Measurements from ENCODE around the gene PDP2.

Gene PDP2

DNA sequence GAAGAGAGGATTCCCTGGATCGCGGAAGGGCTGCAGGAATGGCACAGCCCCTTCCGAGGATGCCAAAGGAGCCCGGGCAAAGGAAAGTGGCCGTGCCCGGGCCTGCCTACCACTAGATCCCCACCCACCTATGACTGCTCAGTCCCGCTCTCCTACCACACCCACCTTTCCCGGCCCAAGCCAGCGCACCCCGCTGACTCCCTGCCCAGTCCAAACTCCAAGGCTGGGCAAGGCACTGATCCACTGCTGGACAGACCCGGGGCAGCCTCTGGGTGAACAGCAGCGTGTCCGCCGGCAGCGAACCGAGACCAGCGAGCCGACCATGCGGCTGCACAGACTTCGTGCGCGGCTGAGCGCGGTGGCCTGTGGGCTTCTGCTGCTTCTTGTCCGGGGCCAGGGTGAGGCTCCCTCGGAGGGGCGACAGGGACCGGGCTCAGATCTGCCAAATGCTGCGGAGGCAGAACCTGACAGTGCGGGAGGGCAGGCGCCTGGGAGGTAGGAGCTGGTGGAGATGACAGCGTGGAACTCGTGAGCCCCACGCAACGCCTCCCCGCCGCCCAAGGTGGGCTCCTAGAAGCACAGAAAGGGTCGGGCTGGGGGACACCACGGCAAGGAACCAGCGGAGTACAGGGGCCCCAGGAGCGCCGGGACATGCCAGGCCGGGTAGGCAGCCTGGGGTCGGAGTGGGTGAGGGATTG, 55.1 kb downstream of the PDP2 start, which contains the start of gene CES2:
TSS of gene CES2 (plus strand) at position 203 of the 698 bp plus-strand sequence. CDS start at position 323, 120 bp downstream.
- DNase-seq (ENCODE audit: low read depth in 2 of 2): no peak

DNA sequence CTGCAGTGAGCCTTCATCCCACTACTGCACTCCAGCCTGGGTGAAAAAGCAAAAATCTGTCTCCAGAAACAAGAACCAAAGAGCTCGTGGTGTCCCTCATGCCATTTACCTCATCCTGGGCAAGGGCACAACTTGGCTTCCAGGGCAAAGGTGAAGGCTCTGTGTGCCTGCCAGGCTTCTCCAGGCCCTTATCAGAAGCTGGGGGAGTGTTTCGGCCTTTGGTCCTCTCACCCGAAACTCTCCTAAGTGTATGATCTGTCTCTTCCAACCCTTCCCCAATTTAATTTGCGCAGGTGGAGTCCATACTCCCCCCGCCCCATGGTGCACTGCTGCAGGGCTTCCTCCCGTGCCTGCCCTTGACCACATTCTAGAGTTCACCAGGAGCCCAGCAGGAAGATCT, 56.1 kb downstream of the PDP2 start:
- DNase-seq (ENCODE audit: low read depth in 2 of 2): no peak

DNA sequence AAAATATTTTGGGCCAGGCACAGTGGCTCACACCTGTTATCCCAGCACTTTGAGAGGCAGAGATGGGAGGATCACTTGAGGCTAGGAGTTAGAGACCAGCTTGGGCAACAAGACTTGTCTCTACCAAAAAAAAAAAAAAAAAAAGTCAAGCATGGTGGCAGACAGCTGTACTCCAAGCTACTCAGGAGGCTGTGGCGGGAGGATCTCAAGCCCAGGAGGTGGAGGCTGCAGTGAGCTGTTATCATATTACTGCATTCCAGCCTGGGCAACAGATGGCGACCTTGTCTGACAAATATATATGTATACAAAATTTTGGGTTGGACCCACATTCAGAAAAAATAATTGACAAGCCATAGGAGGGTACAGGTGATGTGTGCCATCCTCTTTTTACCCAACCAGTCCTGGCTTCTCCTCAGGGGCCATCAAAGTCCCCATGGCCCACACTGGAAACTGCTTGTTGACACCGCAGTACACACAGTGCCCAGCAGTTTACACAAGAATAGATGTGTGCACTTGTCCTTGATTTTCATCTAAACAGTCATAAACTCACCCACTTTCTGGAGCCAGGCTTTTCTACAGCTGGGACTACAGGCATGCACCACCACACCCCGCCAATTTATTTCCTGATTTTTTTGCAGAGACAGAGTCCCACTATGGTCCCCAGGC, 56.7 kb downstream of the PDP2 start:
- no peak for DNase-seq (ENCODE audit: low read depth in 2 of 2)

DNA sequence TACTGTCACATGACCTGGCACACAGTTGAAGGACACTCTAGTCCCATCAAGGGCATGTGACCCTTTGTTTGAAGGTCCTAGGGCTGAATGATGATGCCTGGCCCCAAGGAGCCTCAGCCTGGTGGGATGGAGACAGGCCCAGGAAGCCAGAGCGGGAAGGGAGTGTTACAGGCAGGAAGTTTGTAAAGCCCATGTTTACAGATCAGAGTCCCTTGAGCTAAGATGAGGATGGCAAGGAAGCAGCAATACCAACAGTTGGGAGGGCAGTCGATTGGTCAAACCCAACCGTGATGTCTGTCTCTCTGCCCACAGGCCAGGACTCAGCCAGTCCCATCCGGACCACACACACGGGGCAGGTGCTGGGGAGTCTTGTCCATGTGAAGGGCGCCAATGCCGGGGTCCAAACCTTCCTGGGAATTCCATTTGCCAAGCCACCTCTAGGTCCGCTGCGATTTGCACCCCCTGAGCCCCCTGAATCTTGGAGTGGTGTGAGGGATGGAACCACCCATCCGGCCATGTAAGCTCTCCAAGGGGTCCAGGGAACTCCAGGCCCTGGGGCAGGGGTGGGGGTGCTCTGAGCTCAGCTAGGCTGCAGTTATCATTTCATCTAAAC, 57.5 kb downstream of the PDP2 start:
- no peak for DNase-seq (ENCODE audit: low read depth in 2 of 2)

DNA sequence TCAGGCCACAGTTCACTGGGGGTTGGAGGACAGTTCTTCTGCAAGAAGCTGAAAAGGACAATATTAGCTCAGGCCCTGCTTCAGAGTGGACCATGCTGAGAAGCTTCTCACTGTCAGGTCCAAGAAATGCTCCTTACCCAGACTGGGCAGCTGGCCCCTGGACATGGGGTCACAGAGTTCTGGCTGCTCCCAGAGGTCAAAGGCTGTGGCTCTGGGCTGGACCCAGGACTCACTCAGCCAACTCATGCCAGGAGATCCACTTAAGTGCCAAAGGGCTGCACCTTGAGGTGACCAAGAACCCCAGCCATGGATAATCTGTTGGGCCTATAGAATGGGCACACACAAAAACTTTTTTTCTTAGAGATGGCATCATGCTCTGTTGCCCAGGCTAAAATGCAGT, 59.1 kb downstream of the PDP2 start:
- no peak for DNase-seq (ENCODE audit: low read depth in 2 of 2)

DNA sequence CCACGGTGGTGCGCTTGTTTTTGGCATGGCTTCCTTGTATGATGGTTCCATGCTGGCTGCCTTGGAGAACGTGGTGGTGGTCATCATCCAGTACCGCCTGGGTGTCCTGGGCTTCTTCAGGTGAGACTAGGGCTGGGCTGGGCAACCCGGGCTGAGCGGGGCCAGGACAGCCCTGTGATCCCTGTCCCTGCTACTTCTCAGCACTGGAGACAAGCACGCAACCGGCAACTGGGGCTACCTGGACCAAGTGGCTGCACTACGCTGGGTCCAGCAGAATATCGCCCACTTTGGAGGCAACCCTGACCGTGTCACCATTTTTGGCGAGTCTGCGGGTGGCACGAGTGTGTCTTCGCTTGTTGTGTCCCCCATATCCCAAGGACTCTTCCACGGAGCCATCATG, 59.9 kb downstream of the PDP2 start:
- no peak for DNase-seq (ENCODE audit: low read depth in 2 of 2)
